ENCODE results near the gene CRAMP1.
"Not testable (repeated sequence)": the region's sequence is repeated elsewhere in the genome, so short reads cannot be mapped to it uniquely, and the experiment has no call there.

DNA sequence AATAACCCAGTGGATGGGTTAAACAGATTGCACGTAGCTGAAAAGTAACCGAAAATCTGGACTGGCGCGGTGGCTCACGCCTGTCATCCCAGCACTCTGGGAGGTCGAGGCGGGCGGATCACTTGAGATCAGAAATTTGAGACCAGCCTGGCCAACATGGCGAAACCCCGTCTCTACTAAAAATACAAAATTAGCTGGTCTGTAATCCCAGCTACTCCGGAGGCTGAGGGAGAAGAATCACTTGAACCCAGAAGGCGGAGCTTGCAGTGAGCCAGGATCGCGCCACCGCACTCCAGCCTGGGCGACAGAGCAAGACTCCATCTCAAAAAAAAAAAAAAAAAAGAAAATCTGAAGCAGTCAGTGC is 93.1 kb downstream of the CRAMP1 start:
- TF ChIP-seq, protein P1, sequence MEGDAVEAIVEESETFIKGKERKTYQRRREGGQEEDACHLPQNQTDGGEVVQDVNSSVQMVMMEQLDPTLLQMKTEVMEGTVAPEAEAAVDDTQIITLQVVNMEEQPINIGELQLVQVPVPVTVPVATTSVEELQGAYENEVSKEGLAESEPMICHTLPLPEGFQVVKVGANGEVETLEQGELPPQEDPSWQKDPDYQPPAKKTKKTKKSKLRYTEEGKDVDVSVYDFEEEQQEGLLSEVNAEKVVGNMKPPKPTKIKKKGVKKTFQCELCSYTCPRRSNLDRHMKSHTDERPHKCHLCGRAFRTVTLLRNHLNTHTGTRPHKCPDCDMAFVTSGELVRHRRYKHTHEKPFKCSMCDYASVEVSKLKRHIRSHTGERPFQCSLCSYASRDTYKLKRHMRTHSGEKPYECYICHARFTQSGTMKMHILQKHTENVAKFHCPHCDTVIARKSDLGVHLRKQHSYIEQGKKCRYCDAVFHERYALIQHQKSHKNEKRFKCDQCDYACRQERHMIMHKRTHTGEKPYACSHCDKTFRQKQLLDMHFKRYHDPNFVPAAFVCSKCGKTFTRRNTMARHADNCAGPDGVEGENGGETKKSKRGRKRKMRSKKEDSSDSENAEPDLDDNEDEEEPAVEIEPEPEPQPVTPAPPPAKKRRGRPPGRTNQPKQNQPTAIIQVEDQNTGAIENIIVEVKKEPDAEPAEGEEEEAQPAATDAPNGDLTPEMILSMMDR (IDR thresholded peaks at IDR 0.05): not testable (repeated sequence)
- not testable (repeated sequence) for TF ChIP-seq POLR2AphosphoS5 (IDR thresholded peaks at IDR 0.05; ENCODE audit: low read depth, low read length); NRF1 (IDR thresholded peaks at IDR 0.05; ENCODE audit: low read depth, low read length); MXI1 (IDR thresholded peaks at IDR 0.05; ENCODE audit: low read depth, low read length); RAD21 (IDR thresholded peaks at IDR 0.05; ENCODE audit: low read length); EZH2phosphoT487 (IDR thresholded peaks at IDR 0.05; ENCODE audit: borderline replicate concordance, low read depth); EP300 (IDR thresholded peaks at IDR 0.05; ENCODE audit: borderline replicate concordance in 1 of 2, low read depth in 1 of 2, low read length in 1 of 2); TAF1 (IDR thresholded peaks at IDR 0.05; ENCODE audit: borderline replicate concordance, low read depth, low read length)
- TF ChIP-seq, protein P2, sequence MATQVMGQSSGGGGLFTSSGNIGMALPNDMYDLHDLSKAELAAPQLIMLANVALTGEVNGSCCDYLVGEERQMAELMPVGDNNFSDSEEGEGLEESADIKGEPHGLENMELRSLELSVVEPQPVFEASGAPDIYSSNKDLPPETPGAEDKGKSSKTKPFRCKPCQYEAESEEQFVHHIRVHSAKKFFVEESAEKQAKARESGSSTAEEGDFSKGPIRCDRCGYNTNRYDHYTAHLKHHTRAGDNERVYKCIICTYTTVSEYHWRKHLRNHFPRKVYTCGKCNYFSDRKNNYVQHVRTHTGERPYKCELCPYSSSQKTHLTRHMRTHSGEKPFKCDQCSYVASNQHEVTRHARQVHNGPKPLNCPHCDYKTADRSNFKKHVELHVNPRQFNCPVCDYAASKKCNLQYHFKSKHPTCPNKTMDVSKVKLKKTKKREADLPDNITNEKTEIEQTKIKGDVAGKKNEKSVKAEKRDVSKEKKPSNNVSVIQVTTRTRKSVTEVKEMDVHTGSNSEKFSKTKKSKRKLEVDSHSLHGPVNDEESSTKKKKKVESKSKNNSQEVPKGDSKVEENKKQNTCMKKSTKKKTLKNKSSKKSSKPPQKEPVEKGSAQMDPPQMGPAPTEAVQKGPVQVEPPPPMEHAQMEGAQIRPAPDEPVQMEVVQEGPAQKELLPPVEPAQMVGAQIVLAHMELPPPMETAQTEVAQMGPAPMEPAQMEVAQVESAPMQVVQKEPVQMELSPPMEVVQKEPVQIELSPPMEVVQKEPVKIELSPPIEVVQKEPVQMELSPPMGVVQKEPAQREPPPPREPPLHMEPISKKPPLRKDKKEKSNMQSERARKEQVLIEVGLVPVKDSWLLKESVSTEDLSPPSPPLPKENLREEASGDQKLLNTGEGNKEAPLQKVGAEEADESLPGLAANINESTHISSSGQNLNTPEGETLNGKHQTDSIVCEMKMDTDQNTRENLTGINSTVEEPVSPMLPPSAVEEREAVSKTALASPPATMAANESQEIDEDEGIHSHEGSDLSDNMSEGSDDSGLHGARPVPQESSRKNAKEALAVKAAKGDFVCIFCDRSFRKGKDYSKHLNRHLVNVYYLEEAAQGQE (IDR thresholded peaks at IDR 0.05; ENCODE audit: low read depth, low read length): not testable (repeated sequence)
- TF ChIP-seq, protein P3, sequence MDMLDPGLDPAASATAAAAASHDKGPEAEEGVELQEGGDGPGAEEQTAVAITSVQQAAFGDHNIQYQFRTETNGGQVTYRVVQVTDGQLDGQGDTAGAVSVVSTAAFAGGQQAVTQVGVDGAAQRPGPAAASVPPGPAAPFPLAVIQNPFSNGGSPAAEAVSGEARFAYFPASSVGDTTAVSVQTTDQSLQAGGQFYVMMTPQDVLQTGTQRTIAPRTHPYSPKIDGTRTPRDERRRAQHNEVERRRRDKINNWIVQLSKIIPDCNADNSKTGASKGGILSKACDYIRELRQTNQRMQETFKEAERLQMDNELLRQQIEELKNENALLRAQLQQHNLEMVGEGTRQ (IDR thresholded peaks at IDR 0.05; ENCODE audit: borderline replicate concordance, low read depth, low read length): not testable (repeated sequence)
- TF ChIP-seq, protein P4, sequence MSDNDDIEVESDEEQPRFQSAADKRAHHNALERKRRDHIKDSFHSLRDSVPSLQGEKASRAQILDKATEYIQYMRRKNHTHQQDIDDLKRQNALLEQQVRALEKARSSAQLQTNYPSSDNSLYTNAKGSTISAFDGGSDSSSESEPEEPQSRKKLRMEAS (IDR thresholded peaks at IDR 0.05; ENCODE audit: low read depth): not testable (repeated sequence)
- 0 out of 2 replicates have a peak, but pooled peaks have one; percentile 30 for TF ChIP-seq YY1 (IDR thresholded peaks at IDR 0.05; ENCODE audit: low read depth)
- TF ChIP-seq, protein P5, sequence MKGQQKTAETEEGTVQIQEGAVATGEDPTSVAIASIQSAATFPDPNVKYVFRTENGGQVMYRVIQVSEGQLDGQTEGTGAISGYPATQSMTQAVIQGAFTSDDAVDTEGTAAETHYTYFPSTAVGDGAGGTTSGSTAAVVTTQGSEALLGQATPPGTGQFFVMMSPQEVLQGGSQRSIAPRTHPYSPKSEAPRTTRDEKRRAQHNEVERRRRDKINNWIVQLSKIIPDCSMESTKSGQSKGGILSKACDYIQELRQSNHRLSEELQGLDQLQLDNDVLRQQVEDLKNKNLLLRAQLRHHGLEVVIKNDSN (IDR thresholded peaks at IDR 0.05; ENCODE audit: borderline replicate concordance, low read depth): not testable (repeated sequence)

Data from SK-N-SH (cell line).